NCI-H1436 treated with DMSO at 0.1 percent for 48 hours (cell line): ENCODE results near the gene RBM18.
A peak's percentile ranks its signal among the peaks of the same experiment; 100 is the strongest.

Experiments used
- DNase-seq: peaks from one replicate; lab custom pipeline; 2025; lab: John Stamatoyannopoulos, UW

Gene RBM18, protein sequence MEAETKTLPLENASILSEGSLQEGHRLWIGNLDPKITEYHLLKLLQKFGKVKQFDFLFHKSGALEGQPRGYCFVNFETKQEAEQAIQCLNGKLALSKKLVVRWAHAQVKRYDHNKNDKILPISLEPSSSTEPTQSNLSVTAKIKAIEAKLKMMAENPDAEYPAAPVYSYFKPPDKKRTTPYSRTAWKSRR

DNA sequence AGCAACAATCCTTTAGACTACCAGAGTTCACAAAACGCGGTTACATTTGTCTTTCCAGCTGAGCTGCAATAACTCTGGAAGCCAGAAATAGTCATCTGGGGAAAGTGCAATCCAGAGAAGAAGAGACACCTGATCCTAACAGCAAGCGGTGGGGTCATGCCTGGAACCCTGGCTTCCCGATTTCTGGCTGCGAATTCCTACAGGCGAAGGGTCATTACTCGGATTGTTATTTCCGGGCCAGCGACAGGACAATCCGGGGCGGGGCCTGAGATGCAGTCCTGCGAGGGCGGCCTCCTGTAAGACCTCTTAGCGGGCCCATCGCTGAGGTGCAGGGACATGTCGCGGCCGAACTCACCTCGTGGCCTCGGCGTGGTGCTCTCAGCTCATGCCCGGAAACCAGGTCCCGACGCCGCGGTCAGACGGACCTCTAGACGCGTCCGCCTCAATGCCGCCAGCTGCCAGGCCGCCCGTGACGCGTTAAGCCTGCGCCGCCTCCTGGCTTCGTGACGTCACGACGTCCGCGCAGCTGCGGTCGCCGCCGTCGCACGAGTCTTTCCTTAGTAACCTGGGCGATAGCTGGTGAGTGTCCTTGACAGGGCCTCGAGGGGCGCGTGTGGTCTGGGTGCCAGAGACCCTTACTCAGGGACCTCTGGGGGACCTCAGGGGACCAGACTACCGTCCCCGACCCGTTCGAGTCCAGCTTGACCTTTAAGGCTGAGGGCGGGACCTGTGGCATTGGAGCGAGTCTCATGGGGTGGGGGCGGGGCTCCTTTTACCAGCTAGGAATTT is at the start of gene RBM18, which contains the start of gene MRRF:
Gene RBM18 (minus strand): TSS at position 481 of the 789 bp plus-strand sequence. CDS start 3,348 bp downstream, outside the sequence.
Gene MRRF (plus strand): TSS at position 523 of the 789 bp plus-strand sequence. CDS start 6,010 bp downstream, outside the sequence.
- DNase-seq = peak; percentile 17

DNA sequence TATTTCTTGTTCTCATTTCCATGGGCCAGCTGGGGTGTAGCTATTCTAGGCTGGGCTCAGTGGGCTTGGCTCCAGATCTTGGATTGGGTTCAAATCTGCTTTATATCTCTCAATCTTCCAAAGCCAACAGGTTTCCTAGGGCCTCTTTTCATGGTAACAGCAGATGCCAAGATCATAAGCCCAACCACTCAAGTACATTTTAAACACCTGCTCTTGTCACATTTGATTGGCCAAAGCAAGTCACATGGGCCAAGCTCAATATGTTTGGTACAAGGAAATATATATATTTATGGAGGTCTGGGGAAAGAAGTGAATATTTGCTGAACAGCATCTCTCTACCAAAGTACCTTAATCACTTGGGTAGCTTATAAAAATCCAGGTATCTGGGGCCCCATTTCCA is 49.5 kb upstream of the RBM18 start:
- no peak for DNase-seq

DNA sequence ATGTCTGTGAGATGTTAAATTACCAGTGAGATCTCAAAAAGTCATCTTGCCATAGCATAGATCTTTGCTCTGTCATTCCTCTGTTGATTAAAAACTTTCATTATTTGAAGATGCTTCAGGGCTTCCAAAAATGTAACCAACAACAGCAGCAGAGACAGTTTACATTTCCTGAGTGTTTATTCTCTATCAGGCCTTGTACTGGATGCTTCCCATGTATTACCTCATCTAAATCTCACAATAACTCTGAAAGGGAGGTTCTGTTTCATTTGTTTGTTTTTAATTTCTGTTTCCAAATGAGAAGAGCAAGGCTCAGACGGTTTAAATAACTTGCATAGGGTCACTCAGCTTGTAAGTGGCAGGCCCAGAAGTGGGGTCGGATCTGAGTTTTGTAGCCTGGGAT is 45.2 kb upstream of the RBM18 start:
- DNase-seq = no peak

DNA sequence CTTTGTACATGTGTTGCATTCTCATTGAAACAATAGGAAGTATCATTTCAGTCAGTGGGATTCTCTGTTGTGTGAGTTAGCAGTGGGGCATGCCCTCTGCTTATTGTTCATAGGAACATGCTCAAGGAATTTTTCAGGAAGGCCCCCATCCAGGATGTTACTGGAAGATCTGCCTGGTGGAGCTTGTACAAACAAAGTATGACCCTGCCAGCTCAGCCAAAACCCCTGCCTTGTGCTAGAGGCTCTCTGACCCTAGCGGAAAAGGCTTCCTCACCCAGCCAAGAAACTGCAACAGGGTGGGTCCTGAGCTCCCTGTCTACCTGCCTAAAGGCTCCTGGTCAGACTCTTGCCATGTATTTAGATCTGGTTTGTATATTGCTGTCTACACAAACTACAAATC is 43.3 kb upstream of the RBM18 start:
- DNase-seq = no peak

DNA sequence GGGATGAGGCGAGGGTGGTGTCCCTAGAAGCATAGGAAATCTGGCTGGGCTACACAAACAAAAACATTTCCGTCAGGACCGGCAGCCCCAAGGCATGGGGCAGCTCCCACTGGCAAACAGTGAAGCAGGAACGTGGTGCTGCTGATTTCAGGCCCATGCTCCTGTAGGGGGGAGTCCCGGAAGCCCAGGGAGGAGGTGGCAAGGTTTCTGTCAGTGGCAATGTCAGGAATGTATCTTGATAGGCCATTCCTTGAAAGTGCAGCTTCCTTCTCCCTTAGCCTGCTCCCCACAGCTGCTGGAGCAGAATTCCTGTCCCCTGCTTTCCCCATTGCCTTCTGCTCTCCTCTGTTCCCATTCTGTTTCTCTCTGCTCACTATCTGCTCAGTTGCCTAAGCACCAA is 42.4 kb upstream of the RBM18 start:
- no peak for DNase-seq

DNA sequence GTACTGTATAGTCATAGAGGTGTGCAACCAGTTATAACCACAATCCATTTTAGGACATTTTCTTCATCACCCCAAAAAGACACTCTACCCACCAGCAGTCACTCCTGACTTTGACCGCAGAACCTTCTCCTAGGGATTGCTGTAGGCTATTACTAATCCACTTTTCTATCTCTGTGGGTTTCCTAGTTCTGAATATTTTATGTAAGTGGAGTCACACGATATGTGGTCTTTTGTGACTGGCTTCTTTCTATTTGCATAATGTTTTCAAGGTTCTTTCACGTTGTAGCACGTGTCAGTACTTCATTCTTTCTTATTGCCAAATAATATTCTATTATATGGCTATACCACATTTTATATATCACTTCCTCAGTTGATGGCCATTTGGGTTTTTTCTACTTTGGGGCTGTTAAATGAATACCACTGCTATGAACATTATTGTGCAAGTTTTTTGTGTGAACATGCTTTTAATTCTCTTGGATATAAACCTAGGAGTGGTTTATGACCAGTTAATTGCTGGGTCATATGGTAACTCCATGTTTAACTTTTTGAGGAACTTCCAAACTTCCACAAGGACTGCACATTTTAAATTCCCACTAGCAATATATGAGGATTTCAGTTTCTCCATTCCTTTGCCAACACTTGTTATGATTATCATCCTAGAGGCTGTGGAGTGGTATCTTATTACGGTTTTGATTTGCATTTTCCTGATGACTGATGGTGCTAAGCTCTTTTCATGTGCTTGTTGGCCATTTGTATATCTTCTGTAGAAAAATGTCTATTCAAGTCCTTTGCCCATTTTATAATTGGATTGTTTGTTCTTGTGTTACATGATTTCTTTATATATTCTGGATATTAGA is 37.8 kb upstream of the RBM18 start:
- no peak for DNase-seq

DNA sequence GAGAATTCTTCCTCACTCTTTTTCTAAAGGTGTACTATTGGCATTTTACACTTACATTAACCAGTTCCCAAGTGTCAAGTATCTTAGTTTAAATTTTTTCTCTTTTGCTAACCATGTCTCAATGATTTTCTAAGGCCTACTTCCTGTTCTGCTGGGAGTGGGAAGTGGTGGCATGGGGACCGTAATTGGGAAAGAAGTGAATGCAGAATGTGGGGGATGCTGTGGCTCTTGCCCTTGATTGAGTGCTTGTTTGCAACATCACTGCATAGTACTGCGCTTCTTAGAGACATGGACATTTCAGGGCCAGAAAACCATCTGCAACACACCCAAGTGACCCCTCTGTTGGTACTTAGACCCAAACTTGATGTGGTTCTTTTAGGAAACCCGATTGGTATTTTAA is 32.9 kb upstream of the RBM18 start:
- no peak for DNase-seq

DNA sequence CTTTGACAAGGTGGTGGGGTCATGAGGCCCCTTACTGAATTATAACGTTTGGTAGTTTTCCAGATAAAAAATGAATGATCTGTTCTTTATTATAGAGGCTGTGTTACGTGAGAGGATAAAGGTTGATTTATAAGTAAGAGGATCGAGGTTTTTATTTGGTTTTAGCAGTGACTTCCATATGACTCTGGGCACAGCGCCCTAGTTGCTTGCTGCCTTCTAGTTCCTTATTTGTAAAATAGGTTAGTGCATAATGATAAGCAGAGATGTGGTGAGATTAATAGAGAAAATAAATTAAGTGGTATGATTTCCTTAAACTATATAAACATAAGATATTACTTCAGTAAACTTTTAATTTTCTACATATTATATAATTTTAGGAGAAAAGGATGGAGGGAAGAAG is 29.9 kb upstream of the RBM18 start:
- no peak for DNase-seq

DNA sequence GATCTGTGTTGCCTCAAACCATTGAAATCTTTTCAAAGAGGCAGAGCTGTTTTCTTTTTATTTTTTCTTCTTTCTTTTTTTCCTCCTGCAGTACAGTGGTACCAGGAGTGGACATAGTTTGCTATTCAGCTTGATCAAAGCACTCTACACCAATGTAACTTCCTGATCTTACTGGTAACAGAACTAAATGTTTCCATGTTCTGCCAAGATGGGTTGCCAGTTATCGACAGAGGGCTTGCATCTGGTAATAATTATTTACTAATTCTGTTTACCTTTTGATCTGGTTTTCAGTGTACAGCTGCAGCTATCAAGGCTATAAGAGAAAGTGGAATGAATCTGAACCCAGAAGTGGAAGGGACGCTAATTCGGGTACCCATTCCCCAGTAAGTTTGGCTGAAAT is 26.8 kb upstream of the RBM18 start:
- no peak for DNase-seq

DNA sequence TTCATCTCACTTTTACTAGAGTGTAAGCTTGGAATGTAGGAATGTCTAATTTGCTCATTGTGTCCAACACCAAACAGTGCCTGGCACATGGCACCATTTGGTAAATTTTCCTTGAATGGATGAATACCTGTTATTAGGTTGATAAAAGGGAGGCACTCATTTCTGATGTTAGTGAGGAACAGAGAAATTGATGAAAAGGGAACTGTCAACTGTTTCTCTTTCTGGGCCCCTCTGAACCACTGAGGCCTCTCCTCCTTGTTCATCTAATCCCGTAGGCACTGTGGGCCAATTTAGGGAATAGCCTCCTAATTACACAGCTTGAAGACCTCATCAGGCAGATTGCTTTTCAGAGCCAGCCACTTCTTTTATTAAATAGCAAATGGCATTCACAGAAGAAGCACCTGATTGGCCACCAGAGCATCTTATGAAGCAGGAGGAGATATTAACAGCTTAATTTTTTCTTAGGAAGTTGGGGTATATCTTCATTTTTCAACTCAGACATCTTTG is 22.6 kb upstream of the RBM18 start:
- DNase-seq = no peak

DNA sequence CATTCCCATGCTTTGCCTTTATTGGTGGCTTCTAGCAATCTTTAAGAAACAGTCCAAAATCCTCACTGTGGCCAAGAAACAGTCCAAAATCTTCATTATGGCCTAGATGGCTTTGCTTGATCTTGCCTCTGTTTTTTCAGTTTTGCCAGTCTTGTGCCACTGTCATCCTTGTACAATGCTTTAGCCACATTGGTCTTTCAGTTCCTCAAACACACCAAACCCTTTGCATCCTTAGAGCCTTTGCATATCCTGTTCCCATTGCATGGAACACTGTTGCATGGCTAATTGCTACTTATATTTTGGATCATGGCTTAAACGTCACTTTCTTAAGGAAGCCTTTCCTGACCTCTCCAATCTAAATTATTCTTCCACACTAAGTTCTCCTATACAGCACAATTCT is 22.1 kb upstream of the RBM18 start:
- DNase-seq = no peak

DNA sequence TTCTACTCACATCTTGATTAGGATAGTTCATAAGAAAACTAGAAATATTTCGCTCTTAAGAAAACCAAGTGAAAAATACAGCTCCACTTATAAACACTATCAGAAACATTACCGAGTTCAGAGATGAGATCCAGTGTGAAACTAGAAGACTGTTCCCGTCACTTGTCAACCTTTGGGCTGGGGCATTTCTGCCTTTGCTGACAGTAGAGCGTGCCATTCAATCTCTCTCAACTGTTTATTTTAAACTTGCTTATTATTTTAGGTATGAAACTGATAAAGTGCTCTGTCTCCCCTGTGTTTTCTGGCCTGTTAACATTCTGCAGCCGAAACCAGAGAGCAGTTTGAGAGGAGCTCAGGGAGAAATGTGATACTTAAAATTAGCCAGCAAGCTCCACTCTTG is 16.7 kb upstream of the RBM18 start:
- no peak for DNase-seq

DNA sequence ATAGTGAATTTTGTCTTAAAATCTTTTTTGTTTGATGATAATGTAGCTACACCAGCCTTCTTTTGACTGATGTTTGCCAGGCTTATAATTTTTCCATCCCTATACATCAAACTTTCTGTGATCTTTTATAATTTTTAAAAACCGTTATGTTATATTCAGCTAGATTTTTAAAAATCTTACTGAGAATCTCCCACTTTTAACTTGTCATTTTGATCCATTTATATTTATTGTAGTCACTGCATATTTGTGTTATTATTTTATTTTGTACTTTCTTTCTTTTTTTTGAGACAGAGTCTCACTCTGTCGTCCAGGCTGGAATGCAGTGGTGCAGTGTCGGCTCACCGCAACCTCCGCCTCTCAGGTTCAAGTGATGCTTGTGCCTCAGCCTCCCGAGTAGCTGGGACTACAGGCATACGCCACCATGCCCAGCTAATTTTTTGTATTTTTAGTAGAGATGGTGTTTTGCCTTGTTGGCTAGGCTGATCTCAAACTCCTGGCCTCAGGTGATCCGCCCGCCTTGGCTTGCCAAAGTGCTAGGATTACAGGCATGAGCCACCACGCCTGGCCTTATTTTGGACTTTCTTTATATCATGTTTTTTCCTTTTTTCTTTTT is 12.8 kb upstream of the RBM18 start:
- no peak for DNase-seq

DNA sequence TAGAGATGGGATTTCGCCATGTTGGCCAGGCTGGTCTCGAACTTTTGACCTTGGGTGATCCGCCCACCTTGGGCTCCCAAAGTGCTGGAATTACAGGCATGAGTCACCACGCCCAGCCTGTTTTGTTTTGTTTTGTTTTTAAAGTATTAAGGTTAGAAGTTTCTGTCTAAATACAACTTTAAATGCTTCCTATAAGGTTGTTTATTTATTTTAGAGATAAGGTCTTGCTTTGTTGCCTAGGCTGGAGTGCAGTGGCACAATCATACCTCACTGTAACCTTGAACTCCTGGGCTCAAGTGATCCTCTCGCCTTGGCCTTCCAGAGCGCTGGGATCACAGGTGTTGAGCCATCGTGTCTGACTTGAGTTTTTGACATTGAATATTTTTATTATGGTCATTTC is 11.5 kb upstream of the RBM18 start:
- DNase-seq = no peak

DNA sequence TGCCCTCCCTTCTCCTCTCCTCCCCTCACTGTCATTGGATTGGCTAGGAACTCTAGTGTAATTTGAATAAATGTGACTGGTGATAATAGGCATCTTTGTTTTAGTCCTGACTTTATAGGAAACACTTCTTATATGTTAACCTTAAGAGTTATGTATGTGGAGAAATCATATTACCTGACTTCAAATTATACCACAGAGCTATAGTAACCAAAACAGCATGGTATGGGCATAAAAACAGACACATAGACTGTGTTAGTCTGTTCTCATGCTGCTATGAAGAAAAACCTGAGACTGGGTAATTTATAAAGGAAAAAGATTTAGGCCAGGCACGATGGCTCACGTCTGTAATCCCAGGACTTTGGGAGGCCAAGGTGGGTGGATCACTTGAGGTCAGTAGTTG is 9.4 kb upstream of the RBM18 start:
- DNase-seq = no peak

DNA sequence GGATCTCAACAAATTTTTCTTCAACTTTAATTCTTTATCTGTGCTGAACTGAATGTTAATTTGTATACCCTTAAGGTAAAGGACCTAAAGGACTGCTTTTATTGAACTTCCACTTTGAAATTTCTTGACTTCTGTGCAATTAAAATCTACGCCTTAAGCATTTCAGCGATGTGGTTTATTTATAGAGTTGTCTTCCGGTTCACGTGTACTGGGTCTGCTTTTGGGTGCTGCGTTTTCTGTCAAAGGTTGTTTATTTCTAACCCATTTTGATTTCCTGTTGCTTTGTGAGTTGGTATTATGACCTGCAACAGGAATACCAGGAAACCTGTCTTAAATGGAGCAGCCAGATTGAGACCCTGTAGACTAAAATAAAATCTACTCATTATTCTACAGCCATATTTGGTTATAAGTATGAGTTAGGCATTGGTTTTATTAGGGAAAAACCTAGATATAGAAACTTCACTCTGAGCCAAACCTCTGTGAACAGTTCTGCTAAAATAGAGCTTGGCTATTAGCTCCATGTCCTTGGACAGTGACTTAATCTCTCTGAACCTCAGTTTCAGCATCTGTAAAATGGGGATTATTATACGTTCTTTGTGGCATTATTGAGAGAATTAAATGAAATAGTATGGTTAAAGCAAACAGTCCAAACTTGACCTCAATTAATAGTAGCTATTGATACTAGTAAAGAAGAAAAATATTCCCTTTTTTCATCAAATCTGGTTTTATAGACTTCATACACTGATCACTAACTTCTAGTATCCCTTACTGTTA is 3.6 kb upstream of the RBM18 start:
- DNase-seq = no peak

DNA sequence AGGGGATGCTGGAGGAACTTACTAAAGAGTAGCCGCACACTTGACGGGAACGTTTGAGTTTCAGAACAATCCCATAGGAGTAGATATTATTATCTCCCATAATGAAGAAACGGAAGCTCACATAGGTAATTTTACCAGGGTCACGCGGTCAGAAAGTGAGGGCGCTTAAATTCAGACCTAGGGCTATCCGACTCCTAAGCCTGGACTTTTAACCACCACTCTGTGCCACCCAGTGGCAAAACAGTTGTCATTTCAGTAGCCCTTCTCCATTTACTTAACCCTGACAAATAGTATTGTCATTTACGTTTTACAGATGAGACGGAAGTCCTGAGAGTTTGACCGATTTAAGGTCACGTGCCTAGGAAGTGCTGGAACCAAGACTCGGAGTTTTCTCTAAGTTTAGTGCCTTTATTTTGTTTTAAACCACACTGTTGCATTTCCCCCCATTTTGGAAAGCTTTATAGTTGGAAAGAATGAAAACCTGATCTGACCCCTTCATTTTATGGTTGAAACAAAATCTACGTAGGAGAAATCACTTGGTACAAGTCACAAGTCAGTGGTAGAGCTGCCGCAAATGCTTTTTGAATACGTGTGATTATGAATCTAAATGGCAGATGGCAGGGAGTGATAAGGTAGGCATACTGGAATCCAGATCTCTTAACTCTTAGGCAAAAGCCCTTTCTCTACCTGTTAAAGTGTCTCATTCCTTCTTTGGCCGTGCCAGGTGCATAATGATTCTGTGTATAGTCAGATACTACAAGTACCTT is 692 bp upstream of the RBM18 start:
- DNase-seq = no peak

DNA sequence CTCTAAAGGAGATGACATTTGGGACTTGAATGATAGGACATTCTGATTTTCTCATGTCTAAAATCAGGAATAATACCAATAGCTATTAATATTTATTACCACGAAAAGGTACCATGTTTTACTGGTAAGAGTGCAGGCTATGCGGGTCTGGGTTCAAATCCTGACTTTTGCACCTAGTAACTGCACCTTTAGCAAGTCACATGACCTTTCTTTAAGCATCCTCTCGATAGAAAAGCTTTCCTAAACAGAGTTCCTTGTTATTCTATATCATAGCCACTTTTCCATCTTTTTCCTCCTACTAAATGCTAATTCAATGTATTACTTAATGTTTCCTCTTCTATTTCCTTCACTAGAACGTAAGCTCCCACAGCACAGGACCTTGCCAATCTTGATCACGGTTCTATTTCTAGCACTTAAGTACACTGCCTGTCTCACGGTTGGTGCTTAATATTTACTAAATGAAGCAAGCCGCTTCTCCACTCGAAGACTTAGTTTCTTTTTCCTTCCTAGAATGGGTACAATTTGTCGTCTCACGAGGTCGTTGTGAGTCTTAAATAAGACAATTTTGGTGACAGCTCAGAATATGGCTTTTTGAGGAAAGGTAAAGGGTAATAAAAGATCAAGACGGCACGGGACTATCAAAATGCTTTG is 816 bp downstream of the RBM18 start:
- DNase-seq = no peak

DNA sequence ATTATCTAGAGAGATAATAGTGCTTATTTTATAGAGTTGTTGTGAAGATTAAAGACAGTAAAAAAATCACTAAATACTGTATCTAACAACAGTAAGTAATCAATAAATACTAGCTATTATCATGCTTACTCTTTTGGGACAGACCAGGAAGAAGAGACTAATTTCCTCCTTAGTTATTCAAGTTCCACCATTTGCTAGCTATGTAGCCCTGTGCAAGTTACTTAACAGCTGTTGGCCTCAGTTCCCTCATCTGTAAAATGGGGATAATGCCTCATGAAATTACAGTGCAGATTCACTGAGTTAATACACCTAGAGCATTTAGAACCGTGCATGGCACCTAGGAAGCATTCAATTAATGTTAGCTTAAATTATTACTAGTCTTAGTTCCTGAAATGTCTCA is 2.6 kb downstream of the RBM18 start:
- DNase-seq = no peak

DNA sequence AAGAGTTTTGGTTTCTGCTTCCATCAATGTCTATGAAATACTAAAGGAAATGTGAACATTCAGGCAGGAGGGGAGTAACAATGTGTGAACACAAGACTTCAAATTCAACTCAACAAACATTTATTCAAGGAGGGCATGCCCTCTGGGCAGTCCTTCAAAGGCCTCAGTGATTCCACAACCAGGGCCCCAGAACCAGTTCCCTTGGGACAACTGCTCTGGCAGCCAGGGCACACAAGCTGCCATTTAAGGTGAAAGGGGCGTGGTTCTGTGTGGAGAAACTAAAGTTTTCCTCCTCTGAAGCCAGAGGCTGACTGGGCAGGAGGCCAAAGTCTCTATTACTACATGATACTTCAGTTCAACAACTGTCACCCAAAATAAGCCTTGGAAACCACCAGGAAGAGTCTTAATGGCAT is 3.2 kb downstream of the RBM18 start:
- DNase-seq = no peak
